K562 (cell line): Measurements from ENCODE around the gene CACNA1I. TPM values are rescaled to one million over a fixed set of nuclear protein-coding genes. Genes with fewer than 3 reads are reported as not detected.
A peak's percentile ranks its signal among the peaks of the same experiment; 100 is the strongest.

Experiments used
- ATAC-seq: fragments of 200-7000 bp; cut with Tn5 transposase; 3 replicates; pipeline ENCODE4 v1.9.1; 2020; ENCODE audit warnings: moderate library complexity
- BruUV-seq: library from RNA; stranded (reverse); fragments of 400-500 nt; replicated peaks from 2 replicates; lab custom pipeline; 2021; lab: Mats Ljungman, UMichigan
- CTCF ChIA-PET: fragments of 300-600 bp; formaldehyde crosslinking; extraction: SDS; loops from one replicate; lab custom pipeline; 2021; ENCODE audit warnings: low intra/inter-chr PET ratio; lab: Yijun Ruan, JAX
- POLR2A ChIA-PET: fragments of 300-600, 350-650 bp; sonication (Branson Sonifier 250); formaldehyde crosslinking; extraction: SDS; loops from one replicate; lab custom pipeline; 2021; ENCODE audit warnings: antibody characterized with exemption, inconsistent platforms; lab: Yijun Ruan, JAX
- DNase-seq, 4 experiments: peaks; one replicate each; pipeline versions ENCODE4 v3.0.0 to v3.0.0-alpha.2; 2011 to 2018; ENCODE audit warnings: low spot score in 3 of 4, mixed read lengths in 3 of 4; ENCODE audit errors: extremely low read depth in 1 of 4
- FAIRE-seq: peaks from 2 replicates; lab custom pipeline; 2011; peaks lifted over from hg19 to GRCh38; lab: Jason Lieb, UNC
- H2AFZ ChIP-seq: 2 replicates; pipeline ENCODE4 v1.6.0; 2011; ENCODE audit warnings: low read depth, low read length, control low read depth, inconsistent platforms
- H3K27ac ChIP-seq: fragments of 200-600 bp; 3 replicates; pipeline ENCODE4 v1.8.0; 2011; ENCODE audit warnings: low read depth, mild to moderate bottlenecking, control low read depth, inconsistent platforms, low read length, moderate library complexity, mixed read lengths; ENCODE audit errors: extremely low read depth
- H3K27me3 ChIP-seq, 2 experiments: fragments of 300-600 bp in 1 of 2; 2 replicates in 1 of 2; 3 replicates in 1 of 2; pipeline versions ENCODE4 v1.6.0 to v1.8.0; 2011; ENCODE audit warnings: inconsistent platforms in 2 of 2, low read length in 2 of 2, mild to moderate bottlenecking in 1 of 2, mixed read lengths in 1 of 2, moderate library complexity in 1 of 2; ENCODE audit not compliant: control insufficient read depth in 2 of 2, insufficient read depth in 2 of 2
- H3K36me3 ChIP-seq: fragments of 300-600 bp; 3 replicates; pipeline ENCODE4 v1.8.0; 2011; ENCODE audit warnings: mild to moderate bottlenecking, low read length, inconsistent platforms; ENCODE audit not compliant: control insufficient read depth, insufficient read depth
- H3K4me1 ChIP-seq, 2 experiments: fragments of 200-600 bp in 1 of 2; replicated peaks in 1 of 2; 2 replicates in 1 of 2; 3 replicates in 1 of 2; pipeline versions ENCODE4 v1.5.1 to v1.8.0; 2011; ENCODE audit warnings: inconsistent platforms in 2 of 2, low read length in 2 of 2, mild to moderate bottlenecking in 1 of 2, mixed read lengths in 1 of 2, moderate library complexity in 1 of 2; ENCODE audit not compliant: control insufficient read depth in 2 of 2, insufficient read depth in 2 of 2
- H3K4me2 ChIP-seq: 2 replicates; pipeline ENCODE4 v1.6.1; 2011; ENCODE audit warnings: low read length, control low read depth, inconsistent platforms, mixed read lengths; ENCODE audit not compliant: insufficient read depth
- H3K4me3 ChIP-seq: fragments of 200-600 bp; sonication (generic), shearing (Covaris generic); 2 replicates; pipeline ENCODE4 v1.5.1; 2016; ENCODE audit warnings: control low read depth, inconsistent platforms
- H3K79me2 ChIP-seq: fragments of 200-600 bp; 3 replicates; pipeline ENCODE4 v1.8.0; 2011; ENCODE audit warnings: low read length, inconsistent platforms; ENCODE audit not compliant: control insufficient read depth, insufficient read depth
- H3K9ac ChIP-seq, 2 experiments: 2 replicates each; pipeline versions ENCODE4 v1.6.0 to v1.6.1; 2011; ENCODE audit warnings: low read depth in 2 of 2, low read length in 2 of 2, control low read depth in 1 of 2, inconsistent platforms in 1 of 2, mild to moderate bottlenecking in 1 of 2, mixed read lengths in 1 of 2; ENCODE audit not compliant: insufficient read depth in 1 of 2
- H3K9me1 ChIP-seq: one replicate; pipeline ENCODE4 v1.6.0; 2011; ENCODE audit warnings: inconsistent platforms, mild to moderate bottlenecking, low read length, moderate library complexity; ENCODE audit not compliant: control insufficient read depth, insufficient read depth
- H3K9me3 ChIP-seq: replicated peaks from 2 replicates; pipeline ENCODE4 v1.5.1; 2011; ENCODE audit warnings: low read depth, low read length, inconsistent platforms; ENCODE audit not compliant: control insufficient read depth, insufficient read depth
- H4K20me1 ChIP-seq: replicated peaks from 2 replicates; pipeline ENCODE4 v1.6.1; 2011; ENCODE audit warnings: low read length, inconsistent platforms, mixed read lengths; ENCODE audit not compliant: control insufficient read depth, insufficient read depth
- E4F1 ChIP-seq: fragments of 250-450 bp; sonication (Bioruptor Pico); IDR thresholded peaks from 2 replicates; pipeline ENCODE4 v1.5.0; 2021; ENCODE audit warnings: mild to moderate bottlenecking, borderline replicate concordance
- SMAD2 ChIP-seq: fragments of 150-350 bp; IDR thresholded peaks from 2 replicates; pipeline ENCODE4 v1.6.1; 2014; ENCODE audit warnings: low read depth, mild to moderate bottlenecking, low read length
- USF1 ChIP-seq: sonication (generic); formaldehyde crosslinking; IDR thresholded peaks from 2 replicates; pipeline ENCODE4 v1.9.0; 2022; ENCODE audit warnings: mild to moderate bottlenecking, missing genetic modification reagents
- WGBS: fragments of 100-300 bp; shearing (Covaris generic); methylation state at CpG from one replicate; pipeline ENCODE4 v1.1.6; 2016; ENCODE audit warnings: low coverage, mixed read lengths; ENCODE audit not compliant: insufficient coverage; ENCODE audit errors: missing lambda C conversion rate; 5-methylcytosine and 5-hydroxymethylcytosine counted together
- in situ Hi-C: fragments of 300-500 bp; cut with MboI; formaldehyde crosslinking; loops from 4 replicates; pipeline ENCODE4 v1.15.0; 2018; ENCODE audit warnings: inconsistent platforms, mixed read lengths
- intact Hi-C: fragments of 100-400 bp; cut with micrococcal nuclease; formaldehyde crosslinking; loops from 2 replicates; pipeline ENCODE4 v1.14.2; 2022
- polyA plus RNA-seq, 8 experiments: library from polyadenylated mRNA; depleted of rRNA in 4 of 8; stranded (reverse) in 5 of 8; unstranded in 3 of 8; fragments of >200 nt; fragmentation: Nextera tagmentation in 2 of 8; fragmentation: Illumina TruSeq in 1 of 8; extraction: Ambion mirVana in 2 of 8; extraction: Trizol in 1 of 8; gene quantifications; 2 replicates each; pipeline versions ENCODE4 v1.2.1 to v1.2.3, GENCODE V29; 2011 to 2014; ENCODE audit warnings: inconsistent platforms in 1 of 8, missing spikeins in 1 of 8
- total RNA-seq, 7 experiments: library from RNA; depleted of rRNA in 6 of 7; stranded (reverse); fragments of >200 nt in 6 of 7; fragmentation: Illumina TruSeq in 2 of 7; extraction: Trizol in 2 of 7; gene quantifications; 2 replicates each; pipeline versions ENCODE4 v1.2.1 to v1.2.3, GENCODE V29; 2011 to 2021; ENCODE audit warnings: low replicate concordance in 1 of 7
- TF ChIP-seq, protein P1 (sequence below): sonication (generic); formaldehyde crosslinking; IDR thresholded peaks from 2 replicates; pipeline ENCODE4 v1.8.1; 2023; ENCODE audit warnings: mild to moderate bottlenecking, missing genetic modification reagents

Gene CACNA1I
- total and polyA plus RNA-seq, 9 of the 15 experiments (the other 6 are each of a cell fraction or from before 2014, with no cell fraction given): 0.01 to 0.79 (median 0.32) TPM; not detected in 1

- H4K20me1 ChIP-seq: no peaks in the 10 kb centered on the region
- TF ChIP-seq, protein P1, sequence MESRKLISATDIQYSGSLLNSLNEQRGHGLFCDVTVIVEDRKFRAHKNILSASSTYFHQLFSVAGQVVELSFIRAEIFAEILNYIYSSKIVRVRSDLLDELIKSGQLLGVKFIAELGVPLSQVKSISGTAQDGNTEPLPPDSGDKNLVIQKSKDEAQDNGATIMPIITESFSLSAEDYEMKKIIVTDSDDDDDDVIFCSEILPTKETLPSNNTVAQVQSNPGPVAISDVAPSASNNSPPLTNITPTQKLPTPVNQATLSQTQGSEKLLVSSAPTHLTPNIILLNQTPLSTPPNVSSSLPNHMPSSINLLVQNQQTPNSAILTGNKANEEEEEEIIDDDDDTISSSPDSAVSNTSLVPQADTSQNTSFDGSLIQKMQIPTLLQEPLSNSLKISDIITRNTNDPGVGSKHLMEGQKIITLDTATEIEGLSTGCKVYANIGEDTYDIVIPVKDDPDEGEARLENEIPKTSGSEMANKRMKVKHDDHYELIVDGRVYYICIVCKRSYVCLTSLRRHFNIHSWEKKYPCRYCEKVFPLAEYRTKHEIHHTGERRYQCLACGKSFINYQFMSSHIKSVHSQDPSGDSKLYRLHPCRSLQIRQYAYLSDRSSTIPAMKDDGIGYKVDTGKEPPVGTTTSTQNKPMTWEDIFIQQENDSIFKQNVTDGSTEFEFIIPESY: peak; percentile 62
- no peak for TF ChIP-seq USF1 (CRISPR knock-in tag)
- TF ChIP-seq E4F1: no peak
- TF ChIP-seq SMAD2: no peak
- 64% methylated on average over 6 of the region's 15 CpGs for WGBS
- FAIRE-seq (no peak), DNase-seq (no peak), ATAC-seq (no peak)
- H2AFZ ChIP-seq: no peak overlapping the region
- ChIA-PET CTCF (no interaction called here), POLR2A (interaction anchor here (1.0 kb wide), 1 partner anchor 133 kb away, joined by 5 read pairs; no protein-coding TSS in a partner anchor)
- no peaks in the 10 kb centered on the region for H3K79me2 ChIP-seq
- H3K36me3 ChIP-seq: no peaks in the 10 kb centered on the region
- H3K4me1 ChIP-seq: peaks cover 14 to 39% of the 10 kb centered on the region in 2 experiments; a peak in 4 of 5 replicates
- H3K4me3 ChIP-seq: no peak overlapping the region
- H3K9me1 ChIP-seq: no peaks in the 10 kb centered on the region
- H3K9ac ChIP-seq: no peak overlapping the region
- intact Hi-C loops: no loop called here
- no peak overlapping the region for H3K4me2 ChIP-seq
- H3K9me3 ChIP-seq: no peaks in the 10 kb centered on the region
- no TSS peak for BruUV-seq
- H3K27ac ChIP-seq: no peak overlapping the region
- no peaks in the 10 kb centered on the region for H3K27me3 ChIP-seq
- in situ Hi-C loops: no loop called here
Observed at GRCh38 chr22:39655831-39656230, 85.3 kb downstream of the CACNA1I start.
